Suprapubic skin (tissue), 4 donors: Measurements from ENCODE around the gene LRRC45. TPM values are rescaled to one million over a fixed set of nuclear protein-coding genes. Genes with fewer than 3 reads are reported as not detected.

ENCODE experiments used
- DNase-seq, 2 donors: peaks; one replicate each; pipeline ENCODE4 v3.0.0-alpha.2; 2019; ENCODE audit warnings: low spot score in 2 of 2
- H3K27ac ChIP-seq: fragments of 200-600 bp; sonication (generic); one replicate; pipeline ENCODE4 v1.5.1; 2019
- H3K27me3 ChIP-seq: fragments of 200-600 bp; sonication (generic); one replicate; pipeline ENCODE4 v1.5.1; 2019
- H3K36me3 ChIP-seq: fragments of 200-600 bp; sonication (generic); one replicate; pipeline ENCODE4 v1.5.1; 2019
- H3K4me1 ChIP-seq: fragments of 200-600 bp; sonication (generic); one replicate; pipeline ENCODE4 v1.5.1; 2019
- H3K4me3 ChIP-seq: fragments of 200-600 bp; sonication (generic); one replicate; pipeline ENCODE4 v1.5.1; 2019; ENCODE audit warnings: mild to moderate bottlenecking
- H3K9me3 ChIP-seq: fragments of 200-600 bp; sonication (generic); one replicate; pipeline ENCODE4 v1.5.1; 2019
- CTCF ChIP-seq, 2 donors: fragments of 200-600 bp in 1 of 2; fragments of 450-650 bp in 1 of 2; sonication (generic) in 1 of 2; IDR thresholded peaks; one replicate each; pipeline ENCODE4 v1.5.1; 2016 to 2019; ENCODE audit warnings: antibody characterized with exemption in 2 of 2, mild to moderate bottlenecking in 1 of 2, moderate library complexity in 1 of 2
- EP300 ChIP-seq: sonication (generic); formaldehyde crosslinking; IDR thresholded peaks from one replicate; pipeline ENCODE4 v1.6.1; 2017; ENCODE audit warnings: antibody characterized with exemption
- POLR2A ChIP-seq, 2 donors: fragments of 450-650 bp; IDR thresholded peaks; one replicate each; pipeline ENCODE4 v1.6.1; 2017; ENCODE audit warnings: antibody characterized with exemption in 2 of 2, mild to moderate bottlenecking in 2 of 2, moderate library complexity in 2 of 2
- POLR2AphosphoS5 ChIP-seq, 3 donors: sonication (generic); formaldehyde crosslinking; IDR thresholded peaks; one replicate each; pipeline ENCODE4 v1.6.1; 2017; ENCODE audit warnings: antibody characterized with exemption in 3 of 3
- WGBS: methylation state at CpG from one replicate; pipeline ENCODE4 v1.1.5; 2018; 5-methylcytosine and 5-hydroxymethylcytosine counted together
- total RNA-seq, 4 donors: library from RNA; depleted of rRNA; stranded (reverse); fragments of >200 nt; gene quantifications; one replicate each; pipeline ENCODE4 v1.1.0, GENCODE V29; 2016

LRRC45 gene
- total RNA-seq, 4 donors from 2014 or later = 14.1 to 18.7 (median 15.4) TPM

GRCh38 chr17:82072827-82073226 lies 49.7 kb downstream of the LRRC45 start:
- H3K27me3 ChIP-seq = no peaks in the 10 kb centered on the region
- no peak for TF ChIP-seq POLR2AphosphoS5 (IDR thresholded peaks at IDR 0.05)
- no peak for TF ChIP-seq CTCF (IDR thresholded peaks at IDR 0.05)
- no peak for TF ChIP-seq POLR2A (IDR thresholded peaks at IDR 0.05)
- no peak for TF ChIP-seq EP300
- no peak for DNase-seq
- 92% methylated on average over 5 of the region's 6 CpGs for WGBS
- no peak overlapping the region for H3K27ac ChIP-seq
- H3K9me3 ChIP-seq = no peaks in the 10 kb centered on the region
- no peaks in the 10 kb centered on the region for H3K36me3 ChIP-seq
- no peaks in the 10 kb centered on the region for H3K4me1 ChIP-seq
- no peak overlapping the region for H3K4me3 ChIP-seq

GRCh38 chr17:82073446-82073845 lies 50.3 kb downstream of the LRRC45 start:
- no peak overlapping the region for H3K27ac ChIP-seq
- DNase-seq = no peak
- no peak overlapping the region for H3K4me3 ChIP-seq
- peaks cover 3% of the 10 kb centered on the region for H3K36me3 ChIP-seq
- WGBS = 70% methylated on average over 9 of the region's 9 CpGs
- H3K27me3 ChIP-seq = no peaks in the 10 kb centered on the region
- H3K4me1 ChIP-seq = peaks cover 2% of the 10 kb centered on the region
- H3K9me3 ChIP-seq = no peaks in the 10 kb centered on the region
- TF ChIP-seq POLR2AphosphoS5 (IDR thresholded peaks at IDR 0.05) = no peak
- TF ChIP-seq EP300 = no peak
- no peak for TF ChIP-seq CTCF (IDR thresholded peaks at IDR 0.05)
- no peak for TF ChIP-seq POLR2A (IDR thresholded peaks at IDR 0.05)

- TF ChIP-seq CTCF (IDR thresholded peaks at IDR 0.05) = no peak
- no peak for TF ChIP-seq EP300
- TF ChIP-seq POLR2AphosphoS5 (IDR thresholded peaks at IDR 0.05) = no peak
- TF ChIP-seq POLR2A (IDR thresholded peaks at IDR 0.05) = no peak
- Histone ChIP-seq H3K4me1 (peaks cover 4% of the 10 kb centered on the region), H3K4me3 (no peak overlapping the region), H3K36me3 (peaks cover 30% of the 10 kb centered on the region), H3K27me3 (no peaks in the 10 kb centered on the region), H3K27ac (no peak overlapping the region), H3K9me3 (no peaks in the 10 kb centered on the region)
- WGBS = 79% methylated on average over 18 of the region's 25 CpGs
- DNase-seq = no peak
Measured at GRCh38 chr17:82076018-82076784, 53.1 kb downstream of the LRRC45 start.

GRCh38 chr17:82076785-82077591 lies 53.9 kb downstream of the LRRC45 start:
- WGBS = 80% methylated on average over 19 of the region's 21 CpGs
- TF ChIP-seq EP300 (no peak), POLR2AphosphoS5 (IDR thresholded peaks at IDR 0.05) (no peak), CTCF (IDR thresholded peaks at IDR 0.05) (no peak), POLR2A (IDR thresholded peaks at IDR 0.05) (no peak)
- no peak overlapping the region for H3K4me3 ChIP-seq

More at GRCh38 chr17:82076785-82077591, 53.9 kb downstream of the LRRC45 start:
- Histone ChIP-seq H3K36me3 (peaks cover 38% of the 10 kb centered on the region), H3K27me3 (no peaks in the 10 kb centered on the region), H3K4me1 (peaks cover 4% of the 10 kb centered on the region), H3K27ac (no peak overlapping the region), H3K9me3 (no peaks in the 10 kb centered on the region)
- no peak for DNase-seq
